Measurements from ENCODE around the gene CUX1.

The CUX1 gene

GRCh38 chr7:102188746-102189145, 371.3 kb downstream of the CUX1 start:
- TF ChIP-seq ZNF565 (CRISPR knock-in tag; conservative IDR thresholded peaks at IDR 0.05; ENCODE audit: low read depth) (no peak), ZC3H10 (CRISPR knock-in tag; IDR thresholded peaks at IDR 0.05) (no peak), SNAI2 (CRISPR knock-in tag; IDR thresholded peaks at IDR 0.05) (no peak), ZFP30 (CRISPR knock-in tag; IDR thresholded peaks at IDR 0.05) (no peak), ZNF70 (CRISPR knock-in tag; IDR thresholded peaks at IDR 0.05) (no peak), BACH2 (CRISPR knock-in tag; IDR thresholded peaks at IDR 0.05; ENCODE audit: borderline replicate concordance) (no peak), CREB5 (CRISPR knock-in tag; IDR thresholded peaks at IDR 0.05; ENCODE audit: low read depth) (no peak), OSR1 (CRISPR knock-in tag; IDR thresholded peaks at IDR 0.05) (no peak), ESRRG (CRISPR knock-in tag; IDR thresholded peaks at IDR 0.05) (no peak), ZNF8 (CRISPR knock-in tag; IDR thresholded peaks at IDR 0.05) (no peak), TCF4 (CRISPR knock-in tag; IDR thresholded peaks at IDR 0.05; ENCODE audit: borderline replicate concordance) (no peak), PATZ1 (CRISPR knock-in tag; IDR thresholded peaks at IDR 0.05; ENCODE audit: borderline replicate concordance) (no peak), ZFP3 (CRISPR knock-in tag; IDR thresholded peaks at IDR 0.05) (no peak), CSDC2 (CRISPR knock-in tag; IDR thresholded peaks at IDR 0.05) (no peak), GLIS3 (CRISPR knock-in tag; IDR thresholded peaks at IDR 0.05) (no peak), ISL1 (CRISPR knock-in tag; IDR thresholded peaks at IDR 0.05) (no peak)
- TF ChIP-seq, protein P1, sequence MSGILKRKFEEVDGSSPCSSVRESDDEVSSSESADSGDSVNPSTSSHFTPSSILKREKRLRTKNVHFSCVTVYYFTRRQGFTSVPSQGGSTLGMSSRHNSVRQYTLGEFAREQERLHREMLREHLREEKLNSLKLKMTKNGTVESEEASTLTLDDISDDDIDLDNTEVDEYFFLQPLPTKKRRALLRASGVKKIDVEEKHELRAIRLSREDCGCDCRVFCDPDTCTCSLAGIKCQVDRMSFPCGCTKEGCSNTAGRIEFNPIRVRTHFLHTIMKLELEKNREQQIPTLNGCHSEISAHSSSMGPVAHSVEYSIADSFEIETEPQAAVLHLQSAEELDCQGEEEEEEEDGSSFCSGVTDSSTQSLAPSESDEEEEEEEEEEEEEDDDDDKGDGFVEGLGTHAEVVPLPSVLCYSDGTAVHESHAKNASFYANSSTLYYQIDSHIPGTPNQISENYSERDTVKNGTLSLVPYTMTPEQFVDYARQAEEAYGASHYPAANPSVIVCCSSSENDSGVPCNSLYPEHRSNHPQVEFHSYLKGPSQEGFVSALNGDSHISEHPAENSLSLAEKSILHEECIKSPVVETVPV (CRISPR knock-in tag; IDR thresholded peaks at IDR 0.05) = no peak
- ATAC-seq = no peak

- no peak; the same call in 2 of the 3 replicates for ATAC-seq
- TF ChIP-seq CSDC2 (CRISPR knock-in tag; IDR thresholded peaks at IDR 0.05) = no peak
- no peak for TF ChIP-seq SNAI2 (CRISPR knock-in tag; IDR thresholded peaks at IDR 0.05)
- TF ChIP-seq ZC3H10 (CRISPR knock-in tag; IDR thresholded peaks at IDR 0.05) = no peak
- TF ChIP-seq PPARA (CRISPR knock-in tag; IDR thresholded peaks at IDR 0.05; ENCODE audit: borderline replicate concordance) = no peak
- no peak for TF ChIP-seq GLIS3 (CRISPR knock-in tag; IDR thresholded peaks at IDR 0.05)
- TF ChIP-seq, protein P2, sequence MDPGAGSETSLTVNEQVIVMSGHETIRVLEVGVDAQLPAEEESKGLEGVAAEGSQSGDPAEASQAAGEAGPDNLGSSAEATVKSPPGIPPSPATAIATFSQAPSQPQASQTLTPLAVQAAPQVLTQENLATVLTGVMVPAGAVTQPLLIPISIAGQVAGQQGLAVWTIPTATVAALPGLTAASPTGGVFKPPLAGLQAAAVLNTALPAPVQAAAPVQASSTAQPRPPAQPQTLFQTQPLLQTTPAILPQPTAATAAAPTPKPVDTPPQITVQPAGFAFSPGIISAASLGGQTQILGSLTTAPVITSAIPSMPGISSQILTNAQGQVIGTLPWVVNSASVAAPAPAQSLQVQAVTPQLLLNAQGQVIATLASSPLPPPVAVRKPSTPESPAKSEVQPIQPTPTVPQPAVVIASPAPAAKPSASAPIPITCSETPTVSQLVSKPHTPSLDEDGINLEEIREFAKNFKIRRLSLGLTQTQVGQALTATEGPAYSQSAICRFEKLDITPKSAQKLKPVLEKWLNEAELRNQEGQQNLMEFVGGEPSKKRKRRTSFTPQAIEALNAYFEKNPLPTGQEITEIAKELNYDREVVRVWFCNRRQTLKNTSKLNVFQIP (CRISPR knock-in tag; IDR thresholded peaks at IDR 0.05; ENCODE audit: borderline replicate concordance, low read depth) = no peak
- TF ChIP-seq OSR1 (CRISPR knock-in tag; IDR thresholded peaks at IDR 0.05) = no peak
- TF ChIP-seq ZNF8 (CRISPR knock-in tag; IDR thresholded peaks at IDR 0.05) = no peak
- TF ChIP-seq, protein P1 (CRISPR knock-in tag; IDR thresholded peaks at IDR 0.05) = no peak
Observed at GRCh38 chr7:102189756-102190155, 372.3 kb downstream of the CUX1 start.

GRCh38 chr7:102190776-102191350, 373.4 kb downstream of the CUX1 start:
- no peak for ATAC-seq
- TF ChIP-seq ISL1 (CRISPR knock-in tag; IDR thresholded peaks at IDR 0.05) (no peak), OSR1 (CRISPR knock-in tag; IDR thresholded peaks at IDR 0.05) (no peak), CSDC2 (CRISPR knock-in tag; IDR thresholded peaks at IDR 0.05) (no peak), PPARA (CRISPR knock-in tag; IDR thresholded peaks at IDR 0.05; ENCODE audit: borderline replicate concordance) (no peak), BACH2 (CRISPR knock-in tag; IDR thresholded peaks at IDR 0.05; ENCODE audit: borderline replicate concordance) (no peak), PATZ1 (CRISPR knock-in tag; IDR thresholded peaks at IDR 0.05; ENCODE audit: borderline replicate concordance) (no peak), ZFP3 (CRISPR knock-in tag; IDR thresholded peaks at IDR 0.05) (no peak), TSHZ2 (CRISPR knock-in tag; IDR thresholded peaks at IDR 0.05) (no peak), ARNTL (CRISPR knock-in tag; IDR thresholded peaks at IDR 0.05; ENCODE audit: borderline replicate concordance, low read depth) (no peak), ESRRG (CRISPR knock-in tag; IDR thresholded peaks at IDR 0.05) (no peak), RARB (CRISPR knock-in tag; IDR thresholded peaks at IDR 0.05) (no peak), ZC3H10 (CRISPR knock-in tag; IDR thresholded peaks at IDR 0.05) (no peak), ZNF70 (CRISPR knock-in tag; IDR thresholded peaks at IDR 0.05) (no peak), ZNF8 (CRISPR knock-in tag; IDR thresholded peaks at IDR 0.05) (no peak)
- TF ChIP-seq, protein P1 (CRISPR knock-in tag; IDR thresholded peaks at IDR 0.05) = no peak

Data from SK-N-SH treated with all-trans-retinoic acid at 6 μM for 48 hours (cell line).